Gastroesophageal sphincter (tissue), 4 donors: ENCODE measurements around the gene UPP2. TPM values are rescaled to one million over a fixed set of nuclear protein-coding genes. Genes with fewer than 3 reads are reported as not detected.

Experiments used
- ATAC-seq: fragments of 150-250 bp; one replicate; pipeline ENCODE4 v1.9.1; 2016; ENCODE audit warnings: mild to moderate bottlenecking, moderate library complexity
- H3K27ac ChIP-seq, 4 donors: fragments of 200-600 bp; sonication (generic) in 3 of 4; 1 replicate in 3 of 4; 2 replicates in 1 of 4; pipeline ENCODE4 v1.5.1; 2016 to 2019
- H3K27me3 ChIP-seq: fragments of 200-600 bp; sonication (generic); one replicate; pipeline ENCODE4 v1.5.1; 2019
- H3K36me3 ChIP-seq, 2 donors: fragments of 200-600 bp; sonication (generic); one replicate each; pipeline ENCODE4 v1.5.1; 2019; ENCODE audit warnings: control low read depth in 1 of 2
- H3K4me1 ChIP-seq, 3 donors: fragments of 200-600 bp; sonication (generic); 1 replicate in 2 of 3; 2 replicates in 1 of 3; pipeline ENCODE4 v1.5.1; 2016 to 2019; ENCODE audit warnings: control low read depth in 2 of 3
- H3K4me3 ChIP-seq, 2 donors: fragments of 200-600 bp; sonication (generic); one replicate each; pipeline ENCODE4 v1.5.1; 2019; ENCODE audit warnings: mild to moderate bottlenecking in 1 of 2, moderate library complexity in 1 of 2
- H3K9me3 ChIP-seq, 3 donors: fragments of 200-600 bp; sonication (generic); one replicate each; pipeline ENCODE4 v1.5.1; 2017 to 2019; ENCODE audit warnings: control low read depth in 2 of 3
- EP300 ChIP-seq: sonication (generic); formaldehyde crosslinking; IDR thresholded peaks from one replicate; pipeline ENCODE4 v1.6.1; 2017; ENCODE audit warnings: antibody characterized with exemption, mild to moderate bottlenecking
- POLR2A ChIP-seq, 2 donors: fragments of 450-650 bp; IDR thresholded peaks; one replicate each; pipeline ENCODE4 v1.6.1; 2017; ENCODE audit warnings: antibody characterized with exemption in 2 of 2, mild to moderate bottlenecking in 2 of 2, moderate library complexity in 1 of 2
- POLR2AphosphoS5 ChIP-seq: sonication (generic); formaldehyde crosslinking; IDR thresholded peaks from one replicate; pipeline ENCODE4 v1.6.1; 2017; ENCODE audit warnings: antibody characterized with exemption
- WGBS, 2 donors: methylation state at CpG; one replicate each; pipeline ENCODE4 v1.1.5; 2018; ENCODE audit warnings: low coverage in 1 of 2; 5-methylcytosine and 5-hydroxymethylcytosine counted together
- total RNA-seq, 4 donors: library from RNA; depleted of rRNA; stranded (reverse); fragments of >200 nt; gene quantifications; one replicate each; pipeline ENCODE4 v1.1.0, GENCODE V29; 2016
- TF ChIP-seq, protein P1 (sequence below), 4 experiments: fragments of 200-600 bp in 2 of 4; fragments of 450-650 bp in 2 of 4; sonication (generic) in 1 of 4; IDR thresholded peaks; one replicate each; pipeline ENCODE4 v1.5.1; 2017 to 2019; ENCODE audit warnings: antibody characterized with exemption in 4 of 4, mild to moderate bottlenecking in 2 of 4, moderate library complexity in 2 of 4

Gene UPP2
- total RNA-seq, 4 donors from 2014 or later: 0.35 TPM; not detected in 3

- WGBS, 2 donors: 84 to 90% methylated on average over 11 of the region's 13 CpGs
These were observed 43.4 kb downstream of the UPP2 start for GRCh38 chr2:158144914-158145625.

DNA sequence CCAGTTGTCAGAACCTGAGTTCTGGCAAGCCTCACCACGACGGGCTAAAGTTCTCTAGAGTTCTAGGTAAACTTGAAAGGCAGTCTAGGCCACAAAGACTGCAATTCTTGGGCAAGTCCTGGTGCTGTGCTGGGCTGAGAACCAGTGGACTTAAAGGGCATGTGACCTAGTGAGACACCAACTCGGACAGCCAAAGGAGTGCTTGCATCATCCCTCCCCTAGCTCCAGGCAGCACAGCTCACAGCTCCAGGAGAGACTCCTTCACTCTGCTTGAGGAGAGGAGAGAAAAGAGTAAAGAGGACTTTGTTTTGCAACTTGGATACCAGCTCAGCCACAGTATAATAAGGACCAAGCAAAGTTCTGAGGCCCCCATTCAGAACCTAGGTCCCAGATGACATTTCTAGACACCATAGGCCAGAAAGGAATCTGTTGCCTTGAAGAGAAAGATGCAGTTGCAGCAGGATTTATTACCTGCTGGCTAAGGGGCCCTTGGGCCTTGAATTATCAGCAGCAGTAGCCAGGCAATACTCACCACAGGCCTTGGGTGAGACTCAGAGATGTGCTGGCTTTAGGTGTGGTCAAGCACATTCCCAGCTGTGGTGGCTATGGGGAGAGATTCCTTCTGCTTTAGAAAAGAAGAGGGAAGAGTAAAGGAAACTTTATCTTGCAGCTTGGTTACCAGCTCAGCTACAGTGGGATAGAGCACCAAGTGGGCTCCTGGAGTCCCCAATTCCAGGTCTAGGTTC lies 51.8 kb downstream of the UPP2 start:
- no peak for ATAC-seq
- Histone ChIP-seq H3K9me3 (peaks cover 0 to 9% (median 0%) of the 10 kb centered on the region in 3 donors), H3K4me3 (no peak overlapping the region), H3K27ac (no peak overlapping the region), H3K27me3 (no peaks in the 10 kb centered on the region), H3K4me1 (no peaks in the 10 kb centered on the region), H3K36me3 (no peaks in the 10 kb centered on the region)
- TF ChIP-seq, protein P1, sequence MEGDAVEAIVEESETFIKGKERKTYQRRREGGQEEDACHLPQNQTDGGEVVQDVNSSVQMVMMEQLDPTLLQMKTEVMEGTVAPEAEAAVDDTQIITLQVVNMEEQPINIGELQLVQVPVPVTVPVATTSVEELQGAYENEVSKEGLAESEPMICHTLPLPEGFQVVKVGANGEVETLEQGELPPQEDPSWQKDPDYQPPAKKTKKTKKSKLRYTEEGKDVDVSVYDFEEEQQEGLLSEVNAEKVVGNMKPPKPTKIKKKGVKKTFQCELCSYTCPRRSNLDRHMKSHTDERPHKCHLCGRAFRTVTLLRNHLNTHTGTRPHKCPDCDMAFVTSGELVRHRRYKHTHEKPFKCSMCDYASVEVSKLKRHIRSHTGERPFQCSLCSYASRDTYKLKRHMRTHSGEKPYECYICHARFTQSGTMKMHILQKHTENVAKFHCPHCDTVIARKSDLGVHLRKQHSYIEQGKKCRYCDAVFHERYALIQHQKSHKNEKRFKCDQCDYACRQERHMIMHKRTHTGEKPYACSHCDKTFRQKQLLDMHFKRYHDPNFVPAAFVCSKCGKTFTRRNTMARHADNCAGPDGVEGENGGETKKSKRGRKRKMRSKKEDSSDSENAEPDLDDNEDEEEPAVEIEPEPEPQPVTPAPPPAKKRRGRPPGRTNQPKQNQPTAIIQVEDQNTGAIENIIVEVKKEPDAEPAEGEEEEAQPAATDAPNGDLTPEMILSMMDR (IDR thresholded peaks at IDR 0.05): no peak
- TF ChIP-seq POLR2AphosphoS5: no peak
- no peak for TF ChIP-seq EP300
- TF ChIP-seq POLR2A (IDR thresholded peaks at IDR 0.05): no peak
- WGBS, 2 donors: no CpG with 5 or more reads among the region's 3 CpGs

More at GRCh38 chr2:158144914-158145625, 43.4 kb downstream of the UPP2 start:
- no peak overlapping the region for H3K27ac ChIP-seq
- H3K4me1 ChIP-seq: no peaks in the 10 kb centered on the region
- TF ChIP-seq, protein P1 (IDR thresholded peaks at IDR 0.05): no peak
- TF ChIP-seq POLR2AphosphoS5 (no peak), EP300 (no peak), POLR2A (IDR thresholded peaks at IDR 0.05) (no peak)
- H3K36me3 ChIP-seq: no peaks in the 10 kb centered on the region
- no peak overlapping the region for H3K4me3 ChIP-seq
- H3K9me3 ChIP-seq: peaks cover 0 to 12% (median 0%) of the 10 kb centered on the region in 3 donors
- no peak for ATAC-seq
- H3K27me3 ChIP-seq: no peaks in the 10 kb centered on the region

DNA sequence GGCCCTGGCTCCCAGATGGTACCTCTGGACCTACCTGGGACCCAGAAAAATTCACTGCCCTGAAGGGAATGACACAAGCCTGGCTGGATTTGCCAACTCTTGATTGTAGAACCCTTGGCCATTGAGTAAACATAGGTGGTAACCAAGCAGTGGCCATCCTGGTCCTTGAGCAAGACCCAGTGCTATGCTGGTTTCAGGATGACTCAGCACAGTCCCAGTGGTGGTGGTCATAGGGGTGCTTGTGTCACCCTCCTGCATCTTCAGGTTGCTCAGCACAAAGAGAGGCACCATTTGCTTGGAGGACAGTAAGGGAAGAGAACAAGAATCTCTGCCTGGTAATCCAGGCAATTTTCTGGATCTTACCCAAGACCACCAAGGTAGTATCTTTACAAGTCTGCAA lies 52.9 kb downstream of the UPP2 start:
- H3K4me3 ChIP-seq: no peak overlapping the region
- no peak overlapping the region for H3K27ac ChIP-seq
- no peaks in the 10 kb centered on the region for H3K36me3 ChIP-seq
- peaks cover 0 to 9% (median 0%) of the 10 kb centered on the region in 3 donors for H3K9me3 ChIP-seq
- TF ChIP-seq, protein P1 (IDR thresholded peaks at IDR 0.05): no peak
- no peak for TF ChIP-seq EP300
- no peak for TF ChIP-seq POLR2A (IDR thresholded peaks at IDR 0.05)
- TF ChIP-seq POLR2AphosphoS5: no peak
- H3K4me1 ChIP-seq: no peaks in the 10 kb centered on the region
- H3K27me3 ChIP-seq: no peaks in the 10 kb centered on the region
- ATAC-seq: no peak

DNA sequence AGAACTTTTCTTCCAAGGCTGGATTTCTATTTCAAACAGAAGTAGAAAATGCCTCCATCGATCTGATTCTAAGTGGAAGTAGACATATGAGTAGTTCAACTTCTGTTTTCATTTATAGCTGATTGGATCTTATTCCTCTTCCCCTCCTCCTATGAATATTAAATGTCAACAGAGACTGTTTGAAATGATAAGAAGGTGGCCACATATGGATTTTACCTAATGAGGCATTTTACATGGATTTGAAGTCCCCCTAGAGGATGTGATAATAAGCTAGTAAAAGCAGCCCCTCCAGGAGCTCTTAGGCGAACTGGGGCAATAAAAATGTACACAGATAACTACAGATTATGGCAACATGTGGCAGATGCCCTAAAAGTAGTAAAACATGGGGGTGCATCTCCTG lies 71.0 kb downstream of the UPP2 start:
- no peaks in the 10 kb centered on the region for H3K4me1 ChIP-seq
- no peaks in the 10 kb centered on the region for H3K36me3 ChIP-seq
- no peak for ATAC-seq
- TF ChIP-seq, protein P1 (IDR thresholded peaks at IDR 0.05): no peak
- TF ChIP-seq EP300 (no peak), POLR2A (IDR thresholded peaks at IDR 0.05) (no peak), POLR2AphosphoS5 (no peak)
- no peak overlapping the region for H3K4me3 ChIP-seq
- no peak overlapping the region for H3K27ac ChIP-seq
- H3K9me3 ChIP-seq: no peaks in the 10 kb centered on the region
- H3K27me3 ChIP-seq: no peaks in the 10 kb centered on the region
- WGBS, 2 donors: 0 to 33% methylated on average over 1 to 2 of the region's 2 CpGs
